HCT116 (cell line): Measurements from ENCODE around the gene FAM9B.

Source experiments
- MAX ChIP-seq: IDR thresholded peaks from 2 replicates; pipeline ENCODE4 v1.6.1; 2012
- POLR2AphosphoS5 ChIP-seq: IDR thresholded peaks from 2 replicates; pipeline ENCODE4 v1.6.1; 2011; ENCODE audit warnings: mild to moderate bottlenecking, low read depth, low read length, moderate library complexity
- SP1 ChIP-seq: IDR thresholded peaks from 2 replicates; pipeline ENCODE4 v1.6.1; 2012; ENCODE audit warnings: low read depth

GRCh38 chrX:9033586-9033985 is 341 bp downstream of the FAM9B start:
- TF ChIP-seq SP1 (no peak), MAX (no peak), POLR2AphosphoS5 (no peak)
